Tibial nerve (tissue), 4 donors: ENCODE results near the gene EN2. TPM values are rescaled to one million over a fixed set of nuclear protein-coding genes. Genes with fewer than 3 reads are reported as not detected.

Experiments used
- DNase-seq, 2 donors: peaks; one replicate each; pipeline ENCODE4 v3.0.0-alpha.2; 2019; ENCODE audit warnings: low spot score in 2 of 2
- H3K27ac ChIP-seq, 4 donors: fragments of 200-600 bp; sonication (generic) in 3 of 4; one replicate each; pipeline ENCODE4 v1.5.1; 2017 to 2019; ENCODE audit warnings: mild to moderate bottlenecking in 1 of 4
- H3K27me3 ChIP-seq, 2 donors: fragments of 200-600 bp; sonication (generic) in 1 of 2; one replicate each; pipeline versions ENCODE4 v1.5.1 to v1.6.0; 2017 to 2019
- H3K36me3 ChIP-seq, 3 donors: fragments of 200-600 bp; sonication (generic); one replicate each; pipeline ENCODE4 v1.5.1; 2018 to 2019
- H3K4me1 ChIP-seq, 4 donors: fragments of 200-600 bp; sonication (generic) in 3 of 4; one replicate each; pipeline ENCODE4 v1.5.1; 2017 to 2019
- H3K4me3 ChIP-seq, 4 donors: fragments of 200-600 bp; sonication (generic) in 3 of 4; one replicate each; pipeline ENCODE4 v1.5.1; 2017 to 2019; ENCODE audit warnings: mild to moderate bottlenecking in 1 of 4, moderate library complexity in 1 of 4
- H3K9me3 ChIP-seq, 4 donors: fragments of 200-600 bp; sonication (generic) in 3 of 4; one replicate each; pipeline ENCODE4 v1.5.1; 2017 to 2019
- CTCF ChIP-seq, 5 experiments: fragments of 200-600 bp in 3 of 5; fragments of 450-650 bp in 2 of 5; sonication (generic) in 3 of 5; IDR thresholded peaks; one replicate each; pipeline ENCODE4 v1.5.1; 2016 to 2019; ENCODE audit warnings: antibody characterized with exemption in 5 of 5, mild to moderate bottlenecking in 3 of 5, moderate library complexity in 2 of 5
- EP300 ChIP-seq, 2 donors: sonication (generic); formaldehyde crosslinking; IDR thresholded peaks; one replicate each; pipeline ENCODE4 v1.6.1; 2017; ENCODE audit warnings: antibody characterized with exemption in 2 of 2, mild to moderate bottlenecking in 1 of 2
- POLR2A ChIP-seq, 2 donors: fragments of 450-650 bp; IDR thresholded peaks; one replicate each; pipeline ENCODE4 v1.6.1; 2017; ENCODE audit warnings: antibody characterized with exemption in 2 of 2, mild to moderate bottlenecking in 2 of 2, moderate library complexity in 2 of 2
- WGBS, 2 donors: methylation state at CpG; one replicate each; pipeline ENCODE4 v1.1.5; 2018; 5-methylcytosine and 5-hydroxymethylcytosine counted together
- total RNA-seq, 4 donors: library from RNA; depleted of rRNA; stranded (reverse); fragments of >200 nt; gene quantifications; one replicate each; pipeline ENCODE4 v1.1.0, GENCODE V29; 2016

The EN2 gene
- total RNA-seq, 4 donors from 2014 or later = under 0.01 to 0.98 TPM; not detected in 2

GRCh38 chr7:155484483-155485399 lies 26.8 kb downstream of the EN2 start:
- Histone ChIP-seq H3K36me3 (no peaks in the 10 kb centered on the region), H3K4me1 (no peaks in the 10 kb centered on the region), H3K27me3 (peaks cover 0 to 34% of the 10 kb centered on the region in 2 donors), H3K4me3 (no peak overlapping the region), H3K9me3 (no peaks in the 10 kb centered on the region), H3K27ac (no peak overlapping the region)
- no peak for DNase-seq
- TF ChIP-seq CTCF (IDR thresholded peaks at IDR 0.05) (no peak), EP300 (IDR thresholded peaks at IDR 0.05) (no peak), POLR2A (IDR thresholded peaks at IDR 0.05) (no peak)
- WGBS, 2 donors = 81 to 88% methylated on average over 18 to 22 of the region's 23 CpGs

- 75 to 78% methylated on average over 18 of the region's 18 CpGs for WGBS, 2 donors
- no peaks in the 10 kb centered on the region for H3K36me3 ChIP-seq
- DNase-seq = no peak
- peaks cover 0 to 47% of the 10 kb centered on the region in 2 donors for H3K27me3 ChIP-seq
- H3K4me1 ChIP-seq = peaks cover 0 to 13% (median 0%) of the 10 kb centered on the region in 4 donors
- no peaks in the 10 kb centered on the region for H3K9me3 ChIP-seq
- no peak overlapping the region for H3K27ac ChIP-seq
- no peak overlapping the region for H3K4me3 ChIP-seq
- no peak for TF ChIP-seq EP300 (IDR thresholded peaks at IDR 0.05)
- no peak for TF ChIP-seq POLR2A (IDR thresholded peaks at IDR 0.05)
- TF ChIP-seq CTCF (IDR thresholded peaks at IDR 0.05) = no peak
Measured at GRCh38 chr7:155486783-155487508, 29.0 kb downstream of the EN2 start.

- Histone ChIP-seq H3K9me3 (no peaks in the 10 kb centered on the region), H3K4me3 (no peak overlapping the region), H3K4me1 (peaks cover 0 to 13% (median 0%) of the 10 kb centered on the region in 4 donors), H3K27ac (no peak overlapping the region), H3K36me3 (no peaks in the 10 kb centered on the region), H3K27me3 (peaks cover 0 to 43% of the 10 kb centered on the region in 2 donors)
- 82 to 83% methylated on average over 31 of the region's 31 CpGs for WGBS, 2 donors
- no peak for DNase-seq
- no peak for TF ChIP-seq CTCF (IDR thresholded peaks at IDR 0.05)
Measured at GRCh38 chr7:155487509-155488482, 29.9 kb downstream of the EN2 start.

GRCh38 chr7:155488483-155489127 lies 30.7 kb downstream of the EN2 start:
- H3K36me3 ChIP-seq = no peaks in the 10 kb centered on the region
- peaks cover 0 to 43% of the 10 kb centered on the region in 2 donors for H3K27me3 ChIP-seq
- no peak overlapping the region for H3K27ac ChIP-seq
- H3K9me3 ChIP-seq = no peaks in the 10 kb centered on the region
- peaks cover 0 to 13% (median 0%) of the 10 kb centered on the region in 4 donors for H3K4me1 ChIP-seq
- no peak for DNase-seq
- TF ChIP-seq EP300 (IDR thresholded peaks at IDR 0.05) = no peak
- TF ChIP-seq POLR2A (IDR thresholded peaks at IDR 0.05) = no peak
- TF ChIP-seq CTCF (IDR thresholded peaks at IDR 0.05) = no peak
- no peak overlapping the region for H3K4me3 ChIP-seq
- WGBS, 2 donors = 61 to 74% methylated on average over 8 to 9 of the region's 9 CpGs
